HEK293T (cell line): Measurements from ENCODE around the gene TCF15.

Experiments used
- CTCF ChIA-PET: fragments of 350-600 bp; formaldehyde crosslinking; extraction: SDS; loops from one replicate; lab custom pipeline; 2021; ENCODE audit warnings: antibody characterized with exemption, inconsistent platforms; lab: Yijun Ruan, JAX
- POLR2A ChIA-PET: fragments of 350-600 bp; formaldehyde crosslinking; extraction: SDS; loops from one replicate; lab custom pipeline; 2020; ENCODE audit warnings: antibody characterized with exemption, inconsistent platforms; lab: Yijun Ruan, JAX
- DNase-seq: peaks from one replicate; pipeline ENCODE4 v3.0.0; 2012; ENCODE audit warnings: mixed read lengths; ENCODE audit errors: extremely low spot score
- ARNT ChIP-seq: fragments of 450-650 bp; IDR thresholded peaks from 2 replicates; pipeline ENCODE4 v1.6.1; 2017; ENCODE audit warnings: mild to moderate bottlenecking
- BHLHE40 ChIP-seq: fragments of 450-650 bp; IDR thresholded peaks from 2 replicates; pipeline ENCODE4 v1.6.1; 2016; ENCODE audit warnings: mild to moderate bottlenecking, moderate library complexity, borderline replicate concordance
- CTBP1 ChIP-seq: fragments of 450-650 bp; IDR thresholded peaks from 2 replicates; pipeline ENCODE4 v1.6.1; 2016; ENCODE audit warnings: borderline replicate concordance
- ELF4 ChIP-seq: fragments of 450-650 bp; IDR thresholded peaks from 2 replicates; pipeline ENCODE4 v1.6.1; 2017; ENCODE audit warnings: antibody characterized with exemption
- FOXA1 ChIP-seq: fragments of 450-650 bp; IDR thresholded peaks from 2 replicates; pipeline ENCODE4 v1.6.1; 2016; ENCODE audit warnings: mild to moderate bottlenecking
- FOXK2 ChIP-seq: fragments of 450-650 bp; IDR thresholded peaks from 2 replicates; pipeline ENCODE4 v1.6.1; 2016; ENCODE audit warnings: mild to moderate bottlenecking
- FOXM1 ChIP-seq: fragments of 450-650 bp; IDR thresholded peaks from 2 replicates; pipeline ENCODE4 v1.6.1; 2017; ENCODE audit warnings: mild to moderate bottlenecking, borderline replicate concordance
- HDGF ChIP-seq: fragments of 450-650 bp; IDR thresholded peaks from 2 replicates; pipeline ENCODE4 v1.6.1; 2017; ENCODE audit warnings: antibody characterized with exemption, borderline replicate concordance
- L3MBTL2 ChIP-seq: fragments of 450-650 bp; conservative IDR thresholded peaks from 2 replicates; pipeline ENCODE4 v1.6.1; 2016; ENCODE audit warnings: mild to moderate bottlenecking
- LEF1 ChIP-seq: fragments of 450-650 bp; IDR thresholded peaks from 2 replicates; pipeline ENCODE4 v1.6.1; 2017; ENCODE audit warnings: mild to moderate bottlenecking, borderline replicate concordance
- NFRKB ChIP-seq: fragments of 450-650 bp; IDR thresholded peaks from 2 replicates; pipeline ENCODE4 v1.6.1; 2016; ENCODE audit warnings: mild to moderate bottlenecking, moderate library complexity
- PKNOX1 ChIP-seq: fragments of 450-650 bp; IDR thresholded peaks from 2 replicates; pipeline ENCODE4 v1.6.1; 2016
- SP1 ChIP-seq: fragments of 450-650 bp; IDR thresholded peaks from 2 replicates; pipeline ENCODE4 v1.6.1; 2017
- SUZ12 ChIP-seq: fragments of 450-650 bp; IDR thresholded peaks from 2 replicates; pipeline ENCODE4 v1.6.1; 2016; ENCODE audit warnings: mild to moderate bottlenecking
- TARDBP ChIP-seq: fragments of 450-650 bp; IDR thresholded peaks from 2 replicates; pipeline ENCODE4 v1.6.1; 2016
- ZNF384 ChIP-seq: fragments of 450-650 bp; IDR thresholded peaks from 2 replicates; pipeline ENCODE4 v1.6.1; 2016

The TCF15 gene

GRCh38 chr20:561437-562231 is 48.5 kb downstream of the TCF15 start:
- DNase-seq: peak; percentile 78
- TF ChIP-seq ELF4 (no peak), PKNOX1 (no peak), NFRKB (no peak), SP1 (no peak), HDGF (no peak), ARNT (no peak), ZNF384 (no peak)
- CTCF ChIA-PET: interaction anchor here (0.7 to 2.7 kb wide), 5 partner anchors 9 to 178 kb away, joined by 3 to 21 read pairs (median 6); no protein-coding TSS in a partner anchor
- POLR2A ChIA-PET: no interaction called here

GRCh38 chr20:560680-561079 is 49.4 kb downstream of the TCF15 start:
- TF ChIP-seq TARDBP: no peak
- TF ChIP-seq ZNF384: no peak
- TF ChIP-seq LEF1: no peak
- POLR2A ChIA-PET: no interaction called here
- CTCF ChIA-PET: interaction anchor here (0.7 to 1.2 kb wide), 3 partner anchors 85 to 180 kb away, joined by 3 to 16 read pairs (median 4); no protein-coding TSS in a partner anchor
- no peak for DNase-seq

GRCh38 chr20:558117-558516 is 52.0 kb downstream of the TCF15 start:
- DNase-seq: no peak
- ChIA-PET CTCF (interaction anchor here (1.2 kb wide), 1 partner anchor 87 kb away, joined by 3 read pairs; no protein-coding TSS in a partner anchor), POLR2A (no interaction called here)
- TF ChIP-seq CTBP1 (no peak), ZNF384 (no peak), FOXM1 (no peak), ARNT (no peak), TARDBP (no peak), NFRKB (no peak), PKNOX1 (no peak), FOXK2 (no peak), LEF1 (no peak), SUZ12 (no peak), ELF4 (no peak), HDGF (no peak), SP1 (no peak), FOXA1 (no peak), L3MBTL2 (no peak), BHLHE40 (no peak)

GRCh38 chr20:556984-557383 is 53.1 kb downstream of the TCF15 start:
- no peak for DNase-seq
- CTCF ChIA-PET: interaction anchor here (0.7 to 0.8 kb wide), 2 partner anchors 83 to 88 kb away, joined by 3 to 4 read pairs; no protein-coding TSS in a partner anchor
- TF ChIP-seq FOXA1 (no peak), PKNOX1 (no peak), SP1 (no peak), TARDBP (no peak), ZNF384 (no peak), HDGF (no peak), L3MBTL2 (no peak), FOXK2 (no peak), ELF4 (no peak)
- POLR2A ChIA-PET: no interaction called here

- peak; percentile 17 for DNase-seq
- ChIA-PET POLR2A (interaction anchor here (1.2 kb wide), 1 partner anchor 81 kb away, joined by 3 read pairs; no protein-coding TSS in a partner anchor), CTCF (no interaction called here)
- TF ChIP-seq PKNOX1 (no peak), ELF4 (no peak), ARNT (no peak)
Observed at GRCh38 chr20:555976-556385, 54.1 kb downstream of the TCF15 start.
